ENCODE measurements around the gene EIF4G3. TPM values are rescaled to one million over a fixed set of nuclear protein-coding genes. Genes with fewer than 3 reads are reported as not detected.

Gene EIF4G3
- total RNA-seq, 1 experiment from 2014 or later, result 86.8 TPM

DNA sequence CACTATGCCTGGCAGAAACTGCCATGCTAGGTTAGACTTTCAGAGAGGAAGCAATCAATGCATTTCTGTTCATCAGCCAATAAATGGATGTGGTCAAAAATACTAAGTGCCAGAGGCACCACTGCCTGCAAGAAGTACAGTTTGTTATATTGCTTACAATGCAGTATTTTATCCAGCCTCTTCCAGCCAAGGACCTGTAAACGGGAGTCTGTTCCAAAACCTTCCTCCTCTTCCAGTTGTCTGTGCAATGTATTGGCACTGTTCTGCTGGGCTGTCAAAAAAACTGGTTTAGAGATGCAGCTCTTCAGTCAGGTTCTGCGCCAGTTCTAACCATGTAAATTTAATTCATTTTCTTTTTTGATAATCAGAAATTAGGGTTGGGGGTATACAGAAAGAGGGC is 175.7 kb downstream of the EIF4G3 start:
- no TSS peak for BruUV-seq (replicated peaks)
- H3K27me3 ChIP-seq (replicated peaks; ENCODE audit: insufficient read depth, low read depth, low read length, poor library complexity), result no peaks in the 10 kb centered on the region
- peaks cover 16% of the 10 kb centered on the region for H3K4me1 ChIP-seq (ENCODE audit: insufficient read depth, low read length, poor library complexity, severe bottlenecking)
- ChIA-PET POLR2A (ENCODE audit: low non-redundant PET) (no interaction called here), CTCF (no interaction called here)
- DNase-seq (ENCODE audit: low spot score), result no peak
- no peak overlapping the region for H3K27ac ChIP-seq (ENCODE audit: low read depth, low read length, poor library complexity, severe bottlenecking)
- no peak for TF ChIP-seq EZH2 (IDR thresholded peaks at IDR 0.05; ENCODE audit: borderline replicate concordance, low read depth, low read length, poor library complexity, severe bottlenecking)
- TF ChIP-seq, protein P1, sequence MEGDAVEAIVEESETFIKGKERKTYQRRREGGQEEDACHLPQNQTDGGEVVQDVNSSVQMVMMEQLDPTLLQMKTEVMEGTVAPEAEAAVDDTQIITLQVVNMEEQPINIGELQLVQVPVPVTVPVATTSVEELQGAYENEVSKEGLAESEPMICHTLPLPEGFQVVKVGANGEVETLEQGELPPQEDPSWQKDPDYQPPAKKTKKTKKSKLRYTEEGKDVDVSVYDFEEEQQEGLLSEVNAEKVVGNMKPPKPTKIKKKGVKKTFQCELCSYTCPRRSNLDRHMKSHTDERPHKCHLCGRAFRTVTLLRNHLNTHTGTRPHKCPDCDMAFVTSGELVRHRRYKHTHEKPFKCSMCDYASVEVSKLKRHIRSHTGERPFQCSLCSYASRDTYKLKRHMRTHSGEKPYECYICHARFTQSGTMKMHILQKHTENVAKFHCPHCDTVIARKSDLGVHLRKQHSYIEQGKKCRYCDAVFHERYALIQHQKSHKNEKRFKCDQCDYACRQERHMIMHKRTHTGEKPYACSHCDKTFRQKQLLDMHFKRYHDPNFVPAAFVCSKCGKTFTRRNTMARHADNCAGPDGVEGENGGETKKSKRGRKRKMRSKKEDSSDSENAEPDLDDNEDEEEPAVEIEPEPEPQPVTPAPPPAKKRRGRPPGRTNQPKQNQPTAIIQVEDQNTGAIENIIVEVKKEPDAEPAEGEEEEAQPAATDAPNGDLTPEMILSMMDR (conservative IDR thresholded peaks at IDR 0.05; ENCODE audit: low read depth, low read length), result no peak
- H3K4me3 ChIP-seq (ENCODE audit: low read depth, low read length, poor library complexity, severe bottlenecking), result no peak overlapping the region
- H3K36me3 ChIP-seq (ENCODE audit: insufficient read depth, low read length, poor library complexity, severe bottlenecking), result no peaks in the 10 kb centered on the region
- intact Hi-C loops (cut with micrococcal nuclease; ENCODE audit: unreplicated experiment), result no loop called here
- no peaks in the 10 kb centered on the region for H3K9me3 ChIP-seq (ENCODE audit: low read depth, low read length, poor library complexity, severe bottlenecking)

DNA sequence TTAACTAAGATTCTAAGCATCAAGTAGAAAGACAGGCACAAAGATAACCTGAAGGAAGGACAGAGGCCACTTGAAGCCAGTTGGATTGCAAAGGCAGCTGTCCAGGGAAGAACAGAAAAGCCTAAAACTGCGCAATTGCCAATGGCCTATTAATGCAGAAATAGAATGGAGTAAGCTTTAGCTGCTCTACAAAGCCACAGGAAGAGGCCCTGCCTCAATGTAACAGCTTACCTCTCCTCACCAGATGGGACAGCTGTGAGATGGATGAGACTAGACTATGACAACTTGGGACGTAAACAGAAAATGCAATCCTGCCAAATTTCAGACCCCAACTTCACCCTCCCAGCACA is 176.5 kb downstream of the EIF4G3 start:
- ChIA-PET POLR2A (ENCODE audit: low non-redundant PET) (no interaction called here), CTCF (no interaction called here)
- Histone ChIP-seq H3K9me3 (ENCODE audit: low read depth, low read length, poor library complexity, severe bottlenecking) (no peaks in the 10 kb centered on the region), H3K36me3 (ENCODE audit: insufficient read depth, low read length, poor library complexity, severe bottlenecking) (no peaks in the 10 kb centered on the region), H3K4me1 (ENCODE audit: insufficient read depth, low read length, poor library complexity, severe bottlenecking) (peaks cover 16% of the 10 kb centered on the region), H3K27me3 (replicated peaks; ENCODE audit: insufficient read depth, low read depth, low read length, poor library complexity) (no peaks in the 10 kb centered on the region), H3K27ac (ENCODE audit: low read depth, low read length, poor library complexity, severe bottlenecking) (no peak overlapping the region), H3K4me3 (ENCODE audit: low read depth, low read length, poor library complexity, severe bottlenecking) (no peak overlapping the region)
- no peak for DNase-seq (ENCODE audit: low spot score)
- intact Hi-C loops (cut with micrococcal nuclease; ENCODE audit: unreplicated experiment), result no loop called here
- BruUV-seq (replicated peaks), result no TSS peak
- TF ChIP-seq, protein P1 (conservative IDR thresholded peaks at IDR 0.05; ENCODE audit: low read depth, low read length), result no peak
- TF ChIP-seq EZH2 (IDR thresholded peaks at IDR 0.05; ENCODE audit: borderline replicate concordance, low read depth, low read length, poor library complexity, severe bottlenecking), result no peak

DNA sequence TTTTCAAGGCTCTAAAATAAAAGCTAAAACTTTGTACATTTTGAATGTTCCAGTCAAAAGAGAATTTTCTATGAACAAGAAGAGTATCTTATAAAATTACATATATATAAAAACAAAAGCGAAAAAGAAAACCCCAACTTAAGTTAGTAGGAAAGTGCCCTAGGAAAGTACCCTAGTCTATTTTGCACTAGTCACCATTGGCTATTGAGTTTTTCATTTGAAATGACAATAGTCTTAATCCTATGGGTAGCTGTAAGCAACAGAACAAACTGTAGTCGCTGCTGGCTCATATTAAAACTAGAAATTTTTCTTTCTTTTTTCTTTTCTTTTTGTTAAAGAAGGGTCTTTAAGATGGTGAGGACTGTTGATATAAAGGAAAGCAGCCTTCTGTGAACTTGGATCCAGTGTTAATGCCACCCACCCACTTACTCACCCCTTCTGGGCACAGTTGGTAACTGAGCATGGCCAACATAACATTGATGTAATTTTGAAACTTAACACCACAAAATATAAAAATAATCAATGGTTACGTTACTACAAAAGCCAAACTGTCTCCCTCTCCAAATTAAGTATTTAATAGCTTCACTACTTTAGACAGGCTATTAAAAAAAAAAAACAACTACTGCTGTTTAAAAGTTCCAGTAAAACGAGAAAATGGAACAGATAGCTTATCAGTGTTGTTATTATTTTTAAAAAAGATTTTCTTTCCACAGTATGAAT is 177.0 kb downstream of the EIF4G3 start:
- no peak overlapping the region for H3K27ac ChIP-seq (ENCODE audit: low read depth, low read length, poor library complexity, severe bottlenecking)
- ChIA-PET POLR2A (ENCODE audit: low non-redundant PET) (no interaction called here), CTCF (no interaction called here)
- intact Hi-C loops (cut with micrococcal nuclease; ENCODE audit: unreplicated experiment), result no loop called here
- no peaks in the 10 kb centered on the region for H3K27me3 ChIP-seq (replicated peaks; ENCODE audit: insufficient read depth, low read depth, low read length, poor library complexity)
- no peak for DNase-seq (ENCODE audit: low spot score)
- H3K9me3 ChIP-seq (ENCODE audit: low read depth, low read length, poor library complexity, severe bottlenecking), result no peaks in the 10 kb centered on the region
- H3K36me3 ChIP-seq (ENCODE audit: insufficient read depth, low read length, poor library complexity, severe bottlenecking), result no peaks in the 10 kb centered on the region
- H3K4me1 ChIP-seq (ENCODE audit: insufficient read depth, low read length, poor library complexity, severe bottlenecking), result peaks cover 16% of the 10 kb centered on the region
- TF ChIP-seq, protein P1 (conservative IDR thresholded peaks at IDR 0.05; ENCODE audit: low read depth, low read length), result no peak
- TF ChIP-seq EZH2 (IDR thresholded peaks at IDR 0.05; ENCODE audit: borderline replicate concordance, low read depth, low read length, poor library complexity, severe bottlenecking), result no peak
- BruUV-seq (replicated peaks), result no TSS peak
- no peak overlapping the region for H3K4me3 ChIP-seq (ENCODE audit: low read depth, low read length, poor library complexity, severe bottlenecking)

Measured in A673 (cell line).